A673 (cell line): ENCODE data around the gene SIRPG. TPM values are rescaled to one million over a fixed set of nuclear protein-coding genes. Genes with fewer than 3 reads are reported as not detected.
"Not testable (repeated sequence)": the region's sequence is repeated elsewhere in the genome, so short reads cannot be mapped to it uniquely, and the experiment has no call there.

Source experiments
- Bru-seq: library from RNA; stranded (reverse); fragments of 400-500 nt; gene quantifications from one replicate; lab custom pipeline; 2021; lab: Mats Ljungman, UMichigan
- BruChase-seq, 2 experiments: library from RNA; stranded (reverse); fragments of 400-500 nt; gene quantifications; one replicate each; lab custom pipeline; 2021; lab: Mats Ljungman, UMichigan
- BruUV-seq: library from RNA; stranded (reverse); fragments of 400-500 nt; replicated peaks from 2 replicates; lab custom pipeline; 2021; lab: Mats Ljungman, UMichigan
- CTCF ChIA-PET: fragments of 300-600 bp; sonication (Branson Sonifier 250); formaldehyde crosslinking; loops from one replicate; lab custom pipeline; 2022; ENCODE audit warnings: antibody characterized with exemption; lab: Charles Lee
- POLR2A ChIA-PET: fragments of 300-600 bp; sonication (Branson Sonifier 250); formaldehyde crosslinking; loops from one replicate; lab custom pipeline; 2022; ENCODE audit warnings: antibody characterized with exemption; ENCODE audit not compliant: low non-redundant PET; lab: Charles Lee
- DNase-seq: peaks from one replicate; pipeline ENCODE4 v3.0.0-alpha.2; 2015; ENCODE audit warnings: low spot score
- H3K27ac ChIP-seq: fragments of 200-600 bp; sonication (generic); 2 replicates; pipeline ENCODE4 v1.5.1; 2016; ENCODE audit warnings: mixed run types, low read depth, mild to moderate bottlenecking, mixed read lengths, antibody characterized with exemption, low read length; ENCODE audit not compliant: poor library complexity, severe bottlenecking
- H3K27me3 ChIP-seq: fragments of 200-600 bp; sonication (generic); replicated peaks from 2 replicates; pipeline ENCODE4 v1.6.1; 2017; ENCODE audit warnings: mixed run types, low read depth, mild to moderate bottlenecking, mixed read lengths, antibody characterized with exemption, low read length; ENCODE audit not compliant: insufficient read depth, poor library complexity
- H3K36me3 ChIP-seq: fragments of 200-600 bp; sonication (generic); 2 replicates; pipeline ENCODE4 v1.6.1; 2016; ENCODE audit warnings: mixed run types, mild to moderate bottlenecking, mixed read lengths, antibody characterized with exemption, low read length; ENCODE audit not compliant: insufficient read depth, poor library complexity, severe bottlenecking
- H3K4me1 ChIP-seq: fragments of 200-600 bp; sonication (generic); 2 replicates; pipeline ENCODE4 v1.6.1; 2017; ENCODE audit warnings: mixed run types, mild to moderate bottlenecking, mixed read lengths, antibody characterized with exemption, low read length; ENCODE audit not compliant: insufficient read depth, poor library complexity, severe bottlenecking
- H3K4me3 ChIP-seq: fragments of 200-600 bp; sonication (generic); 2 replicates; pipeline ENCODE4 v1.5.1; 2016; ENCODE audit warnings: low read depth, mixed run types, mild to moderate bottlenecking, mixed read lengths, low read length; ENCODE audit not compliant: poor library complexity, severe bottlenecking
- H3K9me3 ChIP-seq: fragments of 200-600 bp; sonication (generic); 2 replicates; pipeline ENCODE4 v1.6.1; 2016; ENCODE audit warnings: mixed run types, low read depth, mild to moderate bottlenecking, mixed read lengths, antibody characterized with exemption, low read length; ENCODE audit not compliant: poor library complexity, severe bottlenecking
- CTCF ChIP-seq: fragments of 300-800, 200-600 bp; sonication (generic); conservative IDR thresholded peaks from 2 replicates; pipeline ENCODE4 v1.5.1; 2017; ENCODE audit warnings: low read depth, mild to moderate bottlenecking, antibody characterized with exemption, low read length, moderate library complexity, mixed read lengths
- EZH2 ChIP-seq: fragments of 200-600 bp; sonication (generic); IDR thresholded peaks from 2 replicates; pipeline ENCODE4 v1.6.1; 2017; ENCODE audit warnings: borderline replicate concordance, low read depth, mild to moderate bottlenecking, mixed read lengths, antibody characterized with exemption, low read length; ENCODE audit not compliant: poor library complexity, severe bottlenecking
- intact Hi-C: fragments of 100-400 bp; cut with micrococcal nuclease; formaldehyde crosslinking; loops from one replicate; pipeline ENCODE4 v1.10.0; 2022; ENCODE audit not compliant: unreplicated experiment
- long read RNA-seq: library from polyadenylated mRNA; stranded (forward); transcript quantifications from one replicate; pipeline ENCODE4 v2.0.0, GENCODE V29; 2022
- total RNA-seq: library from RNA; stranded (reverse); gene quantifications from 2 replicates; pipeline ENCODE4 v1.2.3, GENCODE V29; 2021

Gene SIRPG
- not detected in 2 replicates for total RNA-seq
- percentile 3 among the genes with signal in this experiment for Bru-seq, nascent RNA
- BruChase-seq, experiment 1, labeled RNA remaining after a 2-hour chase, result not detected
- BruChase-seq, experiment 2, labeled RNA remaining after a 6-hour chase, result percentile 3 among the genes with signal in this experiment
- long read RNA-seq, result 0 reads

DNA sequence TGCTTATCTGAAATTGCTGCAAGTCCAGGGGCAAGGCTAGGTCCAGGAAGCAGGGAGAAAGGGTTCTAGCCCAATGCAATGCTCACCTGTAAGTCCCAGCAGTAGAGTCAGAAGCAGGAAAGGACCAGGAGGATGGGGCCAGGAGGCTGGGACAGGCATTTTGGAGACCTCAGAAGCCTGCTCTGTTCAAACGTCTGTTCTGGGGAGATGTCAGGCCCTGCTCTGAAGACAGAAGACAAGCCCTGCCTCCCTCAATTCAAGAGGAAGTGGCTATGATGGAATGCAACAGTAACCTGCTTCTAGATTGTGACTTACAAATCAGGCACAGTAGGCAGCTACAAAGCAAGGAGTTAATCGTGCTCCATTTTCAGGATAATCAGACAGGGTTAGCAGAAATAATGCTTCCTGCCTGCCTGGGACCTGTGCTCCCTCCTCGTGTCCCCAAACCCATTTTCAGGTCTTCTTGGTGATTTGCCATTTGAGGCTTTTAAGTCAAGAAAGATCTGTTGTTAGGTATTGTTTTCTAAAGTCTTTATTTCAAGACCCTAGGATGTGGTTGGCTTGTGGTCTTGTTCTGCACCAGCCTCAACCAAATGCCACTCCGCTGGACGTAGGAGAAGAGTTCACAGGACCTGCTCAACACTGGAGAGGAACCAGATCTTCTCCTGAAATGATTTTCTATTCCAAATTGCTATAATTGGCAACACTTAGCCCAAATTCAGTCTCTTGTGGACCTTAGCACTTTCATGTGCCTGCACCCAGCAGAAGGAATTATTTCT is at the start of gene SIRPG:
Gene SIRPG (minus strand): TSS at position 224 of the 779 bp plus-strand sequence. CDS start 65 bp downstream, at position 159.
- ChIA-PET POLR2A (no interaction called here), CTCF (no interaction called here)
- Histone ChIP-seq H3K4me3 (no peak within 1 kb of the TSS), H3K27ac (no peak within 1 kb of the TSS), H3K27me3 (peaks cover 4% of the 10 kb centered on the region), H3K4me1 (no peaks in the 10 kb centered on the region), H3K36me3 (no peaks in the 10 kb centered on the region), H3K9me3 (no peaks in the 10 kb centered on the region)
- no TSS peak for BruUV-seq
- TF ChIP-seq CTCF, result no peak
- TF ChIP-seq EZH2, result no peak
- DNase-seq, result no peak
- intact Hi-C loops, result no loop called here

DNA sequence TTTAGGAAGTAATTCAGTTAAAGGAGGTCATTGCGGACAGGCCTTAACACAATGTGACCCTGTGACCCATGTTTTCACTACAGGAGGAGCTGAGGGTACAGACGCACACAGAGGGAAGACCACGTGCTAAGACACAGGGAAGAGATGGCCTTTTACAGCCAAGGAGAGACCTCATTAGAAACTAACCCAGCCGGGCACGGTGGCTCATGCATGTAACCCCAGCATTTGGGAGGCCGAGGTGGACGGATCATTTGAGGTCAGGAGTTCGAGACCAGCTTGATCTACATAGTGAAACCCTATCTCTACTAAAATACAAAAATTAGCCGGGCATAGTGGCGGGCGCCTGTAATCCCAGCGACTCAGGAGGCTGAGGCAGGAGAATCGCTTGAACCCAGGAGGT is 49.3 kb upstream of the SIRPG start:
- H3K4me3 ChIP-seq, DNase-seq, H3K4me1 ChIP-seq, BruUV-seq, CTCF ChIA-PET, H3K9me3 ChIP-seq, POLR2A ChIA-PET, intact Hi-C loops, H3K36me3 ChIP-seq, H3K27ac ChIP-seq: not testable (repeated sequence)
- peaks cover 48% of the 10 kb centered on the region for H3K27me3 ChIP-seq

GRCh38 chr20:1706079-1706478 is 48.5 kb upstream of the SIRPG start:
- ChIA-PET POLR2A (no interaction called here), CTCF (no interaction called here)
- no TSS peak for BruUV-seq
- H3K36me3 ChIP-seq, result no peaks in the 10 kb centered on the region
- no peak for DNase-seq
- peaks cover 41% of the 10 kb centered on the region for H3K27me3 ChIP-seq
- no peak overlapping the region for H3K4me3 ChIP-seq
- H3K9me3 ChIP-seq, result no peaks in the 10 kb centered on the region
- no peaks in the 10 kb centered on the region for H3K4me1 ChIP-seq
- intact Hi-C loops, result no loop called here
- no peak overlapping the region for H3K27ac ChIP-seq
- no peak for TF ChIP-seq EZH2
- no peak for TF ChIP-seq CTCF
